ENCODE measurements around the gene SH2B3. TPM values are rescaled to one million over a fixed set of nuclear protein-coding genes. Genes with fewer than 3 reads are reported as not detected.
"Not testable (repeated sequence)": the region's sequence is repeated elsewhere in the genome, so short reads cannot be mapped to it uniquely, and the experiment has no call there.

The SH2B3 gene
- total and polyA plus RNA-seq, 2 of the 13 experiments (the other 11 are each of a cell fraction or from before 2014, with no cell fraction given): 6.8 to 6.9 TPM

- H3K79me2 ChIP-seq (ENCODE audit: insufficient read depth, low read length): peaks cover 13% of the 10 kb centered on the region
- CTCF ChIA-PET (ENCODE audit: low intra/inter-chr PET ratio, low total read pairs); H3K9ac ChIP-seq (ENCODE audit: insufficient read depth, low read depth, low read length); H3K9me3 ChIP-seq (ENCODE audit: low read length); FAIRE-seq; H3K36me3 ChIP-seq (replicated peaks in 1 of 2; ENCODE audit: control insufficient read depth in 1 of 2, insufficient read depth in 2 of 2, low read length in 2 of 2); H2AFZ ChIP-seq (ENCODE audit: low read length); H3K27me3 ChIP-seq (ENCODE audit: control insufficient read depth in 1 of 2, insufficient read depth in 2 of 2, low read length in 2 of 2); DNase-seq (ENCODE audit: low spot score); intact Hi-C loops (cut with micrococcal nuclease; ENCODE audit: unreplicated experiment); BruUV-seq (replicated peaks); H3K4me3 ChIP-seq (replicated peaks in 1 of 3; ENCODE audit: insufficient read depth in 1 of 3, low read depth in 2 of 3, low read length in 3 of 3); ATAC-seq; H4K20me1 ChIP-seq (ENCODE audit: insufficient read depth, low read length); H3K4me2 ChIP-seq (ENCODE audit: low read depth, low read length); in situ Hi-C loops (cut with HindIII; ENCODE audit: extremely low pct_ligation_motif_present, low pct_unique_long_range_greater_than_20kb); H3K27ac ChIP-seq (ENCODE audit: extremely low read length, insufficient read depth, low read length): not testable (repeated sequence)
- peaks cover 66% of the 10 kb centered on the region for H3K4me1 ChIP-seq (ENCODE audit: insufficient read depth, low read length)
- WGBS (ENCODE audit: low lambda C conversion rate): 76% methylated on average over 9 of the region's 9 CpGs
- POLR2A ChIA-PET: interaction anchor here (0.9 to 3.1 kb wide), 3 partner anchors 35 to 195 kb away, joined by 3 to 21 read pairs (median 3); no protein-coding TSS in a partner anchor
- TF ChIP-seq, protein P1, sequence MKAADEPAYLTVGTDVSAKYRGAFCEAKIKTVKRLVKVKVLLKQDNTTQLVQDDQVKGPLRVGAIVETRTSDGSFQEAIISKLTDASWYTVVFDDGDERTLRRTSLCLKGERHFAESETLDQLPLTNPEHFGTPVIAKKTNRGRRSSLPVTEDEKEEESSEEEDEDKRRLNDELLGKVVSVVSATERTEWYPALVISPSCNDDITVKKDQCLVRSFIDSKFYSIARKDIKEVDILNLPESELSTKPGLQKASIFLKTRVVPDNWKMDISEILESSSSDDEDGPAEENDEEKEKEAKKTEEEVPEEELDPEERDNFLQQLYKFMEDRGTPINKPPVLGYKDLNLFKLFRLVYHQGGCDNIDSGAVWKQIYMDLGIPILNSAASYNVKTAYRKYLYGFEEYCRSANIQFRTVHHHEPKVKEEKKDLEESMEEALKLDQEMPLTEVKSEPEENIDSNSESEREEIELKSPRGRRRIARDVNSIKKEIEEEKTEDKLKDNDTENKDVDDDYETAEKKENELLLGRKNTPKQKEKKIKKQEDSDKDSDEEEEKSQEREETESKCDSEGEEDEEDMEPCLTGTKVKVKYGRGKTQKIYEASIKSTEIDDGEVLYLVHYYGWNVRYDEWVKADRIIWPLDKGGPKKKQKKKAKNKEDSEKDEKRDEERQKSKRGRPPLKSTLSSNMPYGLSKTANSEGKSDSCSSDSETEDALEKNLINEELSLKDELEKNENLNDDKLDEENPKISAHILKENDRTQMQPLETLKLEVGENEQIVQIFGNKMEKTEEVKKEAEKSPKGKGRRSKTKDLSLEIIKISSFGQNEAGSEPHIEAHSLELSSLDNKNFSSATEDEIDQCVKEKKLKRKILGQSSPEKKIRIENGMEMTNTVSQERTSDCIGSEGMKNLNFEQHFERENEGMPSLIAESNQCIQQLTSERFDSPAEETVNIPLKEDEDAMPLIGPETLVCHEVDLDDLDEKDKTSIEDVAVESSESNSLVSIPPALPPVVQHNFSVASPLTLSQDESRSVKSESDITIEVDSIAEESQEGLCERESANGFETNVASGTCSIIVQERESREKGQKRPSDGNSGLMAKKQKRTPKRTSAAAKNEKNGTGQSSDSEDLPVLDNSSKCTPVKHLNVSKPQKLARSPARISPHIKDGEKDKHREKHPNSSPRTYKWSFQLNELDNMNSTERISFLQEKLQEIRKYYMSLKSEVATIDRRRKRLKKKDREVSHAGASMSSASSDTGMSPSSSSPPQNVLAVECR (CRISPR knock-in tag; IDR thresholded peaks at IDR 0.05; ENCODE audit: borderline replicate concordance): peak; percentile 9; the same call in 1 of the 2 replicates
These were observed 3.3 kb upstream of the SH2B3 start for GRCh38 chr12:111402490-111402824.

All from HepG2 (cell line).